ENCODE measurements around the gene HCN2. TPM values are rescaled to one million over a fixed set of nuclear protein-coding genes. Genes with fewer than 3 reads are reported as not detected.

HCN2 gene
- total RNA-seq, 6 donors from 2014 or later: 0.46 to 0.47 (median 0.46) TPM; not detected in 3

GRCh38 chr19:560121-560520, 29.6 kb upstream of the HCN2 start:
- Histone ChIP-seq H3K27ac (no peak overlapping the region), H3K27me3 (no peaks in the 10 kb centered on the region), H3K36me3 (no peaks in the 10 kb centered on the region), H3K4me1 (peaks cover 21 to 31% (median 28%) of the 10 kb centered on the region in 4 donors), H3K4me3 (no peak overlapping the region), H3K9me3 (no peaks in the 10 kb centered on the region)
- TF ChIP-seq CTCF (IDR thresholded peaks at IDR 0.05) (no peak), POLR2AphosphoS5 (IDR thresholded peaks at IDR 0.05) (no peak), EP300 (IDR thresholded peaks at IDR 0.05) (no peak), POLR2A (IDR thresholded peaks at IDR 0.05) (no peak)
- ATAC-seq (ENCODE audit: low FRiP score in 2 of 2) (no peak), DNase-seq (no peak)
- WGBS, 2 donors: 79 to 82% methylated on average over 12 of the region's 12 CpGs

DNA sequence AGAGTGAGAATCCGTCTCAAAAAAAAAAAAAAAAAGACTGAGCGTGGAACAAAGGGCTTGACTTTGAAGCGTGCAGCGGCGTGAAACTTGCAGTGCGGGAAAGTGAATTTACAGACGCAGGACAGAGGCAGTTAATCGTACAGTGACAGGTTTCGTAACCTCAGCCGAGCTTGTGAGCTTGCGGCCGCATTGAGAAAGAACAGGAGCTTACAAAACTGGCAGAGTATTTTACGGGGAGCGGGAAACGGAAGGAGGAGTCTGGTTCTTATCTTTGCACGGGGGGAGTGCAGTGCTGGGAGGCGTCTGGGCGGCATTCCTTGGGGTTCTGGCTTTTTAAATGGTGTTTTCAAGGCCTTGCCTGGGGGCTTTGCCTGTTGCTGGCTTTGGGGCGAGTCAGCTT, 23.3 kb upstream of the HCN2 start:
- Histone ChIP-seq H3K27ac (peak overlapping the region; percentile 53 to 85 (median 78)), H3K36me3 (no peaks in the 10 kb centered on the region), H3K4me3 (no peak overlapping the region), H3K9me3 (no peaks in the 10 kb centered on the region), H3K4me1 (peaks cover 4 to 7% (median 5%) of the 10 kb centered on the region in 4 donors), H3K27me3 (no peaks in the 10 kb centered on the region)
- ATAC-seq (ENCODE audit: low FRiP score in 2 of 2) (peak; percentile 54 to 81), DNase-seq (peak in 1 of 2 donors; percentile 79)
- 49 to 66% methylated on average over 18 to 19 of the region's 19 CpGs for WGBS, 2 donors
- TF ChIP-seq EP300 (IDR thresholded peaks at IDR 0.05) (no peak), CTCF (IDR thresholded peaks at IDR 0.05) (no peak), POLR2A (IDR thresholded peaks at IDR 0.05) (peak in 1 of 4 donors; percentile 35), POLR2AphosphoS5 (IDR thresholded peaks at IDR 0.05) (peak; percentile 61 to 62)

GRCh38 chr19:566844-567243, 22.8 kb upstream of the HCN2 start:
- WGBS, 2 donors: 77% methylated on average over 16 of the region's 16 CpGs
- Histone ChIP-seq H3K4me3 (no peak overlapping the region), H3K27ac (peak overlapping the region; percentile 53 to 85 (median 78)), H3K4me1 (peaks cover 4 to 12% (median 9%) of the 10 kb centered on the region in 4 donors), H3K9me3 (no peaks in the 10 kb centered on the region), H3K27me3 (no peaks in the 10 kb centered on the region), H3K36me3 (no peaks in the 10 kb centered on the region)
- TF ChIP-seq POLR2A (IDR thresholded peaks at IDR 0.05) (no peak), EP300 (IDR thresholded peaks at IDR 0.05) (no peak), POLR2AphosphoS5 (IDR thresholded peaks at IDR 0.05) (no peak), CTCF (IDR thresholded peaks at IDR 0.05) (no peak)
- ATAC-seq (ENCODE audit: low FRiP score in 2 of 2) (no peak), DNase-seq (no peak)

DNA sequence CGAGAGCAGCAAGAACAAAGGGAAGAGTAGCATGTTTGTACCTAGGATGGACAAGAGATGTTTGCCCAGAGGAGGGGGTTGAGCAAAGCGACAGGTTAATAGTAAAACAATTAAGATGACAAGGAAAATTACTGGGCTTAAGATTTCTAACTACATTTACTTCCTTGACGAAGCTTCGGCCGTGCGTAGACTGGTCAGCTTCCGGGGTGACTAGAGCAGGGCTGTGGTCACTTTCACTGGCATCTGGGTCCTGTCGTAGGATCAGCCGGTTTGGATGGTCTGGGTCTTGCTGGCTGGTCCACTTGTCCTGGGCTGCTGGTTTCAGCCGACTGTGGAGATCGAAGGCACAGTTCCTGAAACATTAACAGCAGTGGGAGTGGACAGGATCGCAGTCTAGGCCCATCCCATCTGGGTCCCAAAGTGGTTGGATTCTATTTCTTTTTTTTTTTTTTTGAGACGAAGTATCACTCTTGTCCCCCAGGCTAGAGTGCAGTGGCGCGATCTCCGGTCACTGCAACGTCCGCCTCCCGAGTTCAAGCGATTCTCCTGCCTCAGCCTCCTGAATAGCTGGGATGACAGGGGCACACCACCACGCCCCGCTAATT, 22.3 kb upstream of the HCN2 start:
- H3K4me1 ChIP-seq: peaks cover 4 to 14% (median 9%) of the 10 kb centered on the region in 4 donors
- DNase-seq: no peak
- no peak for ATAC-seq (ENCODE audit: low FRiP score in 2 of 2)
- H3K36me3 ChIP-seq: no peaks in the 10 kb centered on the region
- 83 to 89% methylated on average over 22 of the region's 22 CpGs for WGBS, 2 donors
- H3K4me3 ChIP-seq: no peak overlapping the region
- TF ChIP-seq EP300 (IDR thresholded peaks at IDR 0.05): no peak
- TF ChIP-seq POLR2AphosphoS5 (IDR thresholded peaks at IDR 0.05): no peak
- TF ChIP-seq POLR2A (IDR thresholded peaks at IDR 0.05): no peak
- no peak for TF ChIP-seq CTCF (IDR thresholded peaks at IDR 0.05)
- H3K27ac ChIP-seq: peak overlapping the region; percentile 53 to 85 (median 78)
- no peaks in the 10 kb centered on the region for H3K27me3 ChIP-seq
- H3K9me3 ChIP-seq: no peaks in the 10 kb centered on the region

DNA sequence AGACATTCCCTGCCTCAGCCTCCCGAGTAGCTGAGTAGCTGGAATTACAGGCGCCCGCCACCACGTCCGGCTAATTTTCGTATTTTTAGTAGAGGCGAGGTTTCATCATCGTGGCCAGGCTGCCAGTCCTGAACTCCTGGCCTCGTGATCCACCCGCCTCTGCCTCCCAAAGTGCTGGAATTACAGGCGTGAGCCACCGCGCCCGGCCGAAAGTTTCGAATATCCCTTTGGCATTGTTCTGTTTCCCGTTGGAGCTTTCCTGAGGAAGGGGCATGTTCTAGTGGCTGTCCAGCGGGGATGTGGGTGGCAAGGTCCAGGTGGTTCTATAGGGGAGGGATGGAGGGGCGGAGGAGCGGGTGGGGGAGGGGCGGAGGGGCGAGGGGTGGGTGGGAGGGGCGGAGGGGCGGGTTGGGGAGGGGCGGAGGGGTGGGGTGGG, 19.4 kb upstream of the HCN2 start:
- ATAC-seq (ENCODE audit: low FRiP score in 2 of 2) (no peak), DNase-seq (peak in 1 of 2 donors; percentile 58)
- TF ChIP-seq CTCF (IDR thresholded peaks at IDR 0.05) (no peak), EP300 (IDR thresholded peaks at IDR 0.05) (no peak), POLR2AphosphoS5 (IDR thresholded peaks at IDR 0.05) (no peak), POLR2A (IDR thresholded peaks at IDR 0.05) (no peak)
- no peaks in the 10 kb centered on the region for H3K9me3 ChIP-seq
- H3K36me3 ChIP-seq: no peaks in the 10 kb centered on the region
- no peak overlapping the region for H3K4me3 ChIP-seq
- 81 to 85% methylated on average over 11 of the region's 25 CpGs for WGBS, 2 donors
- H3K4me1 ChIP-seq: peaks cover 26 to 38% (median 31%) of the 10 kb centered on the region in 4 donors
- H3K27me3 ChIP-seq: no peaks in the 10 kb centered on the region
- peak overlapping the region in 1 of 4 donors; percentile 13 for H3K27ac ChIP-seq

Measured in upper lobe of left lung (tissue), 6 donors.